HUDEP-2 (cell line): ENCODE data around the gene EXOSC5.

Experiments used
- DNase-seq, 76 experiments: peaks; one replicate each; lab custom pipeline; 2025; ENCODE audit not compliant: unreplicated experiment in 76 of 76; lab: John Stamatoyannopoulos, UW

The EXOSC5 gene

DNA sequence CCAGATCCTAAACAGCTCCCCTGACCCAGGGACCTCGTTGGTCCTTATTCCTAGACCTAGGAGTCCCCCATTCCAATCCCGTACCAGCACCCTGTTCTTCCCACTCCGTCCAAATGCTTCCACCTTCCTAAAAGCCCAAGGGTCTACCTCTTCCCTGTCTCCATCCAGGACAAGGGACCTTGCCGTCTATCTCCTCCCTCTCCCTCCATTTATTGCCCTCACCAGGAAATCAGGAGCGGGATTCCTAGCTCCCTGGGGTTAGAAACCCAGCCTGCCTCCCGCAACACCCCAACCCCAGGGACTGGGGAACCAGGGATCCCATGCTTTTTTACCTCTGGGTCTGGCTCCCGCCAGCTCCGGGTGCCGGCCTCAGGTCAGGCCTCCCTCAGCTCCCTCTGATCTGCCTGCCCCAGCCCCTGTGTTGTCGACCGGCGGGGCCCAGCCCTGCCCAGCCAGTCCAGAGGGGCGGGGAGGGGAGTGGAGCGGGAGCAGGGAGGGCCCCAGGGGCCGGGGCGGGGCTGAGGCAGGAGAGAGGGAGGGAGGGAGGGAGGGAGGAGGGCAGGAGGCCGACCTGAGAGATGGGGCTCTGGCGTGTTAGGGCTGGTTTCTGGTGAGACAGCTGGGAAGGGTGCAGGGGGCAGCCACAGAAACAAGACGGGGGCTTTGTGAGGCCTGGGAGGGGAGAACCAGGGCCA is 29.9 kb upstream of the EXOSC5 start, which contains the start of gene B3GNT8:
Gene B3GNT8, minus strand, starts transcription at position 423 of the 695 bp plus-strand sequence. CDS start 596 bp downstream, outside the sequence.
- peak in 70 of 76 experiments; percentile 8 to 93 (median 76) for DNase-seq

DNA sequence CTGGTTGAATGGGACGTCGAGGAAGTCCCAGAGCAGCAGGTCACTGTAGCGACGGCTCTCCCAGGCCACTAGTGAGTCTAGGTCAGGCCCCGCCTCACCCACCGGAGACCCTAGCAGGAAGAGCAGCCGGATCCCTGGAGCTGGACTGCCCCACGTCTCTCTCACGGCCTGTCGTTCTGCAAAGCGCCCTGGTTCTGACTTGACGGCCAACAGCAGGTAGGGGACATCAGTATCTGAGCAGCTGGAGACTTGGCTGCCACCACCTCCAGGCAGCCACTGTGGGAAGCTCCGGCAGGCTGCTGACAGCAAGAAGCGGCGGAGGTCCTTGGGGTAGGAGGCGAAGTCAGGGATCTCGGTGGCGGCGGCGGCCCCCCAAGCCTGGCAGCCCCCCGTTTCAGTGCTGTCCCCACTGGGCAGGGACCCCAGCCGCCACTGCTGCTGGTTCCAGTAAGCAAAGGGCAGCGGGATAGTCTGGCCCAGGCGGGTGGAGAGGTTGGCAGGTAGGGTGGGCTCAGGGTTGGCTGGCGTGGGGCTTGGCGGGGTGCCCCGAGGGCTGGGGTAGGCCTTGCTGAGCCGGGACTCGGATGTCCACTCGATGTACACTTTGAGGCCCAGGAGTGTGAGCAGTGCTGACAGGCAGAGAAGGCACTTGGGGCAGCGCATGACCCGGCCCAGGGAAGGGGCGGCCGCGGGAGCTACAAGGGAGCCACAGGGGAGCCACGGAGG is 29.1 kb upstream of the EXOSC5 start:
- DNase-seq, result no peak

DNA sequence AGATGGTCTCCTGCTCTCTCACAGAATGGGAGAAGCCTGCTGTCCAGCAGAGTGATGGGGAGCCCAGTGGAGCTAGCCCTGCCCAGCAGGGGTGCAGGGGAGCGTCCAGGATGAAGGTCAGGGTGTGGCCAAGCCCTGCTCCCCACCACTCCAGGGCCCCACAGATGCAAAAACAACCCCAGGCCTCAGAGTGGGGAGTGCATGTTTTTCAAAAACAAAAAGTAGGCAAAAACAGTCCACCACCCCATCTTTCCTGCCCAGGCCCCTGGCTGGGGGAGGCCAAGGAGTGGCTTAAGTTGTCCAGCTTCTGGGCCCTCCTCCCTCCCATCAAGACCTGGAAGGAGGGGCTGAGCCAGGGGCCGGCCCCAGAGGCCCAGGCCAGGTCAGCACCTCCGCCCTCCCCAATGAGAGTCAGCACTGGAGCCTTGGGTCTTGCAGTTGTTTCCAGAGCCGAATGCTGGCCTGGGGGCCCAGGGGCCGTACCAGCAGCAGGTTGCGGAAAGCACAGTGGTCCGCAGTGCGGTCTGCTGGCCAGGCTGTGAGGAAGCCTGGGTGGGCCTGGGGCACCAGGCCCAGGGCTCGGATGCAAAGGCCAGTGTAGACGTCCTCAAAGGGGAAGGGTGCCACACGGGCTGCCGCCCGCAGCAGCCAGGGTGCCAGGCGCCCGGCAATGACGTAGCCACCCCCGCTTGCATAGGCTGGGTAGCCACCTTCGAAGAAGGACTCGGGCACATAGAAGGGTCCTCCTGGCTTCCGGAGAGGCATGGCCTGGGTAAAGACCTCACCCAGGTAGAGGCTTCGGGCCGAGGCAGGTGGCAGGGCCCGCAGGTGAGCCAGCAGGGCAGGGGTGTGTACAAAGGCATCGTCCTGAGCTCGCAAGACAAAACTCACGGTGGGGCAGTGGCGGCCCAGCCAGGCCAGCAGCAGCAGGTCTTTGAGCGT is 28.3 kb upstream of the EXOSC5 start:
- DNase-seq, result no peak

DNA sequence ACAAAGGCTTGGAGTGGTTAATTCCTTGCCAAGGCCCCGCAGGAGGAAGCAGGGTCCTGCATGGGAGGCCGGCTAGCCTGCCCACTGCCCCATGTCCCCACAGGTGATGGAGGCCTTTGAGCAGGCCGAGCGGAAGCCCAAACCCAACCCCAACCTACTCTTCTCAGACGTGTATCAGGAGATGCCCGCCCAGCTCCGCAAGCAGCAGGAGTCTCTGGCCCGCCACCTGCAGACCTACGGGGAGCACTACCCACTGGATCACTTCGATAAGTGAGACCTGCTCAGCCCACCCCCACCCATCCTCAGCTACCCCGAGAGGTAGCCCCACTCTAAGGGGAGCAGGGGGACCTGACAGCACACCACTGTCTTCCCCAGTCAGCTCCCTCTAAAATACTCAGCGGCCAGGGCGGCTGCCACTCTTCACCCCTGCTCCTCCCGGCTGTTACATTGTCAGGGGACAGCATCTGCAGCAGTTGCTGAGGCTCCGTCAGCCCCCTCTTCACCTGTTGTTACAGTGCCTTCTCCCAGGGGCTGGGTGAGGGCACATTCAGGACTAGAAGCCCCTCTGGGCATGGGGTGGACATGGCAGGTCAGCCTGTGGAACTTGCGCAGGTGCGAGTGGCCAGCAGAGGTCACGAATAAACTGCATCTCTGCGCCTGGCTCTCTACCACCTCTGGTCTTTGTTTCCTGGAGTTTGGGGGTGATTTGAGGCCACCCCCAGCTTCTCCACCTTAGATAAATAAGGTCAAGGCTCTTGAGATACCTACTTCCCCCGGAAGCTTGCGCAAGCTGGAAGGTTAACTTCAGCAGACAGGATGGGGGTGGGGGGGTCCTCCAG is 27.4 kb upstream of the EXOSC5 start:
- DNase-seq, result no peak

DNA sequence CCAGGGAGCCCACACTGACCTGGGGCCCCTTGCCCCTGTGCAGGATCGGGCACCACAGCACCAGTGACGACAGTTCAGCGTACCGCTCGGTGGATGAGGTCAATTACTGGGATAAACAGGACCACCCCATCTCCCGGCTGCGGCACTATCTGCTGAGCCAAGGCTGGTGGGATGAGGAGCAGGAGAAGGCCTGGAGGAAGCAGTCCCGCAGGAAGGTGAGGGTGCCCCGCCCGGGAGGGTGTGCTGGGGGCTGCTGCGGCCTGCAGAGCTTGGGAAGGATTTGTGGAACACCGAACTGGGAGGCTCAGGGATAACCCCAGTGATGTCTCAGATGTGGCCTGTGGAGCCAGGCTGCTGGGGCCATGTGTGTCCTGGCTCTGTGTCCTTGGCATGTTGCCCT is 25.8 kb upstream of the EXOSC5 start:
- no peak for DNase-seq

DNA sequence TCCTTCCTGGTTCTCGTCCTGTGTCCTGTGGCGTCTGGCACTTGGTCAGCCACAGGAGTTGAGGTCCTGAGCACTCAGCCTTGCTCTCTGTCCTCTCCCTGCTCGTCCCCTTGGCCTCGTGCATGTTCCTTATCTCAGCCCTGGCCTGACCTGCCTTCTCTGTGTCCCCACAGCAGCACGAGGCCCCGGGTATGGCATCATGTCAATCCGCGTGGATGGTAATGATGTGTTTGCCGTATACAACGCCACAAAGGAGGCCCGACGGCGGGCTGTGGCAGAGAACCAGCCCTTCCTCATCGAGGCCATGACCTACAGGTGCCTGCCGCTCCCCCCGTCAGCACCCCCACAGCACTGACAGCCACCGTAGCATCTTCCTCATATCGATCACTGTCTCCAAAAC is 25.3 kb upstream of the EXOSC5 start:
- no peak for DNase-seq

DNA sequence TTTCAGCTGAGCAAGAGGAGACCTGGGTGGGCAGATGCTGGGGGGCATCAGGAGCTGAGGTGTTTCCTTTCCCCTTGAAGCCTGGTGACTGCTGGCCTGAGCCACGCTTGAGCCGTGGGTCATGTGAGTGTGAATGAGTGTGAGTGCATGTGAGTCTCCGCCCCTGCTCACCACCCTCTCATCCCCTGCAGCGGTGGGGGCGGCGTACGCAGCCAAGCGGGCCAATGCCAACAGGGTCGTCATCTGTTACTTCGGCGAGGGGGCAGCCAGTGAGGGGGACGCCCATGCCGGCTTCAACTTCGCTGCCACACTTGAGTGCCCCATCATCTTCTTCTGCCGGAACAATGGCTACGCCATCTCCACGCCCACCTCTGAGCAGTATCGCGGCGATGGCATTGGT is 24.8 kb upstream of the EXOSC5 start:
- DNase-seq, result no peak

DNA sequence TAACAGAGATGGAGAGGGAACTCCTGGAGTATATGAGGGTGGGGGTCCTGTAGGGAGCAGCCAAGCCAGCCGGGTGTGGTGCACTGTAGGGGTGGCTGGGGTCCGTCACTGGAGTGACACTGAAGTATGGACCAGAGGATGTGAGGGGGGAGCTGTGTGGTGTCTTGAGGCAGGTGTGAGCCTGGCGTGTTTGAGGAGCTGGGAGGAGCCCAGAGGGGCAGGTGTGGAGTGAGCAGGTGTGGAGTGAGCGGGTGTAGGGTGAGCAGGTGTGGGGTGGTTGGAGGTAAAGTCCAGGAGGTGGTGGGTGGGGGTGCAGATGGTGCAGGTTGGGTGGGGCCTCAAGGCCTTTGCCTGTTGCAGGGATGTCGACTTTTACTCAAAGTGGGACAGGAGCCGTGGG is 24.2 kb upstream of the EXOSC5 start:
- DNase-seq, result no peak

DNA sequence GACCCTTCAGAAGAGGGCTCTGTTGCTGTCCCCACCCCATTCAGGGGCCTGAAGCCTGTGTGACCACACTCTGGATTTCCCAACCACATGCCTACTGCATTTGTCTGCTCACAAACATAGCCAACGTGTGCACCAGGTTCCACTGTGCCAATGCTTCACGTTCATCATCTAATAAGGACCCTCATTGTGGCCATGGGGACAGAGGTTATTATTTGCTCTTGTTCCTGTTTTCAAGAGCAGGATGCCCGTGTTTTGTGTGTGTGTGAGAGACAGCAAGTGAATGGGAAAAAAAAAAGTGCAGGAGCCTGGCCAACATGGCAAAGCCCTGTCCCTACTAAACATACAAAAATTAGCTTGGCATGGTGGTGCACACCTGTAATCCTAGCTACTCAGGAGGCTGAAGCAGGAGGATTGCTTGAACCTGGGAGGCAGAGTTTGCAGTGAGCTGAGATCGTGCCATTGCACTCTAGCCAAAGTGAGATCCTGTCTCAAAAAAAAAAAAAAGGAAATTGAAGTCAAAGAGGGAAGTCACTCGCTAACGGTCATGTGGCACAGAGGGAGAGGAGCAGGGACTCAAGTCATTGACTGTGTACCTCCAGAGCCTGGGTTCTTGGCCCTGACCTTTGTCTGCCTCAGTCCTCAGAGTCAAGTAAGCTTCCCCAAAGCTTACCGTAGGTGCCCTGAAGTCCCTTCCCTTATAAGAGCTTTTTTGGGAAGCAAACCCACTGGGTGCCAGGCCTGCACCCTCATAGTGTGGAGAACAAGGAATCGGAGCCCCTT is 23.1 kb upstream of the EXOSC5 start:
- DNase-seq, result no peak

DNA sequence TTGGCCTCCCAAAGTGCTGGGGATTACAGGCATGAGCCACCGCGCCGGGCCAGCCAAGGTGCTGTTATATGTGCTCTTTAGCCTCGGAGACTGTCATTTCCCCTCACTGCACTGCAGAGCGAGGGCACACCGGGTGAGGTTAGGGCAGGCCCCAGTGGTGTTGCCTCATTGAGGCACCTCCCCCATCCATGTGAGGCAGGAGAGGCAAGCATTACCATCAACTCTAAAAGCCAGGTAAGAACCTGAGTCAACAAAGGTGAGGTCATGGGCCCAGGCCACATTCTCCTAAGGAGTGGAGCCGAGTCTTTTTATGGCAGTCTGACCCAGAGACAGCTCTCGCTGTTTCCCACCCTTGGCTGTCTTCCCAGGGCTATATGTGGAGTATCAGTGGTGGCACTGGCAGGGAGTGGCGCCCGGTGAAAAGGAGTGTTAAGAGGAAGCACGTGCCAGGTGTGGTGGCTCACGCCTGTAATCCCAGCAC is 19.1 kb upstream of the EXOSC5 start:
- DNase-seq, result no peak

DNA sequence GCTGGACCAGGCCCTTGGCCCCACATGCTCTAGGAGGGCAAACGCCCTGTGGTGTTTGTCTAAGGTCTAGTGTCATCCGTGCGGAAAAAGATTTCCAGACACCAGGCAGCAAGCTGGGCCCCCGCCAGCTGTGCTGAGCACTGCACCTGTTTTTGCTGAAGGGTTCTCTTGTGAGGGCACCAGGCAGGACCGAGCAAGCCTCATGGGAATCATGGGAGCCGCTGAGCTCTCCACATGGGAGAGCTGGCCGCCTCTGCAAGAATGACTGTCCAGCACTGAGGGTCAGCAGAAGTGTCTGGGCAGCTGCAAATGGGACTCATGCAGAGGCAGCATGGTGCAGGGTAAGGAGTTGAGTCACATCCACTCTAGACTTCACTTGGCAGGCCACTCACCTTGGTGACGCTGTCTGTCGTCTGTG is 18.0 kb upstream of the EXOSC5 start:
- DNase-seq, result no peak

DNA sequence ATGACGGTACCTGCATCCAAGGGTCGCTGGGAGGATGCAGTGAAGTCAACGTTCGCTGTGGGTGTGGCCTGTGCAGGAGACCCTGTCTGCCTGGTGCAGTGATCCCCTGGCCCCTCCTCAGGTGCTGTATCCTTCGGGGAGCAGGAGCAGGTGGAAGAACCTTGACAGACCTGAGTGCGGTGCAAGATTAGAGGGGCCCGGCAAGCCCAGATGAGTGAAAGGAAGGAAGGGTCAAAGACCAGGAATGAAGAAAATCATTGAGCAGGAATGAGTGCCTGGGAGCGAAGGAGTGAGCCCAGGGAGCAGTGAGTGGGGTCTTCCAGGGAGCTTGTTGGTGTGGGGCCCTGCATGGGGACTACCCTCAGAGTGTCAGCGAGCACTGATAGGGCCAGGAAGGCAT is 17.3 kb upstream of the EXOSC5 start:
- DNase-seq, result no peak

DNA sequence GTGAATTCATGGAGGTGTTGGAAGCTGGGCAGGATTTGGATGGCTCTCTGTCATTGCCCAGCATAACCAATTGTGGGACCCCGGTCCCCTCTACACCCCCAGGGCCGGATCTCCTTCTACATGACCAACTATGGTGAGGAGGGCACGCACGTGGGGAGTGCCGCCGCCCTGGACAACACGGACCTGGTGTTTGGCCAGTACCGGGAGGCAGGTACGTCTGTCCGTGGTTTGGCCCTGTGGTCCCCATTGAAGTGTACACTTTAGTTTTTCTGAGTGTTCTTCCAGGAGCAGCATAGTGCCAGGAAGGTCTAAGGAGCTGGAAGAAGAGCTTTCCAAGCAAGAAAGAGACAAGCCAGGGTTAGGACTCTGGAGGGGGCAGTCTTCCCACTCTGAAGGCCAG is 16.8 kb upstream of the EXOSC5 start:
- DNase-seq, result no peak

DNA sequence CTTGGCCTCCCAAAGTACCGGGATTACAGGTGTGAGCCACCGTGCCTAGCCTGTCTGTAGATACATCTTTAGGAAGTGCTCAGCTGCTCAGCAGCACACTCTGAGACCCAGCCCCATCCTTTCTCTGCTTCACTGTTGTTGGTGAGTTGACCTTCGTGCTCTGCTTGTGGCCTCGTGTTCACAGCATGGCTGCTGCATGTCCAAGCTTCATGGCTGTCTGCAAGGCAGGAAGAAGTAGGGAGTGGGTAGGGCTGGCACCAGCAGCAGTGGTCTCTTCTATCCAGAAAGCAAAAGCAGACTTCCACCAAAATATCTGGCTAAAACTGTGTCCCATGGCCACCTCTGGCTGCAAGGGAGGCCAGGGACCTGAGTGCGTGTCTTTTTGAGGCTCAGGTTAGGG is 15.8 kb upstream of the EXOSC5 start:
- DNase-seq, result no peak

DNA sequence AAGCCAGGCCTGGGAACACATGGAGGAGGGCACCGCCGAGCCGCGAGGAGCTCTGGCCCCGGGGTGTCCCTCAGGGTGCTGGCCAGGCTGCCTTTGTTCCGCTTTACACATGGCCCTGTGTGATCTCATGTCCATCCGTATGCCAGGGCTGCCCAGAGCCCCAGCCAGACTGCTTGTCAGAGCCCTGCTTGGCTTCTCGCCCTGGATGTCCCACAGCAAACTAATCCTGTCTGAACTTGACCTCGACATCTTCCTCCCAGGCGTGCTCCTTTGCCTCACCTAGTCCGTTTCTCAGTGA is 14.8 kb upstream of the EXOSC5 start:
- no peak for DNase-seq

DNA sequence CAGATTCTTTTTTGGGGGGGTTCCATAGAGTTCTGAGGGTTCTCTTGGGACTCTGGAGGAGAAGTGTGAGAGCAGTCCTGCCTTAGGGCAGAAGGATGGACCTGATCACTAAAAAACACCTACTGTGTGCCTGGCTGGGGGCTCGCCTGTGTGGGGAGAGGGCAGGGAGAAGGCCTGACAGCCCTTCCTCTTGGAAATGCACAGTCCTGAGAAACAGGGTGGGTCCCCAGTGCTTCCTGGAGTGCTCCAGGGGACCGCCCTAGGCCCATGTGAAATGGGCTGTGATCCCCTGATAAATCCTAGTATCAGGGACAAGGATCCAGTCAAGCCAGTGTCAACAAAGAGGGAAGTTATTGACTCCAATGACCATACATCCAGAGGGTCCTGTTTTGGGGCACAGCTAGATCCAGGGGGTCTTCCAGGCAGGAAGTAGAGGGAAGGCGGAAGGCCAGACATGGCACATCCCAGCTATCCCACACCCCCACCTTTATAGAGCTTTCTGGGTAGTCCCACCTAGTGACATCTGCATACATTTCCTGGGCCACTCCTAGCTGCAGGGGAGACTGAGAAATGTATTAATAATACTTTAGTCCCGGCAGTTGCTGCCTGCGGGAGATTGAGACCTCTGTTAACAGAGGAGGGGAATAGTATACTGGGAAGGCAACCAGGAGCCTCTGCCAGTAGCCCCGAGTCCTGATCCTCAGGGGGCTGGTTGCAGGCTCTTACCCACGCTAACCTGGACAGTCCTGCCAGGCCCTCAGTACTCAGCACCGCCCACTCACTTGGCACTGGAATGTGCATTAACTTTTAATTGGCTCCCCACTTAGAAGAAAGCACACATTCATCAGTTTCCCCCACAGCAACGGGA is 14.2 kb upstream of the EXOSC5 start:
- DNase-seq, result no peak

DNA sequence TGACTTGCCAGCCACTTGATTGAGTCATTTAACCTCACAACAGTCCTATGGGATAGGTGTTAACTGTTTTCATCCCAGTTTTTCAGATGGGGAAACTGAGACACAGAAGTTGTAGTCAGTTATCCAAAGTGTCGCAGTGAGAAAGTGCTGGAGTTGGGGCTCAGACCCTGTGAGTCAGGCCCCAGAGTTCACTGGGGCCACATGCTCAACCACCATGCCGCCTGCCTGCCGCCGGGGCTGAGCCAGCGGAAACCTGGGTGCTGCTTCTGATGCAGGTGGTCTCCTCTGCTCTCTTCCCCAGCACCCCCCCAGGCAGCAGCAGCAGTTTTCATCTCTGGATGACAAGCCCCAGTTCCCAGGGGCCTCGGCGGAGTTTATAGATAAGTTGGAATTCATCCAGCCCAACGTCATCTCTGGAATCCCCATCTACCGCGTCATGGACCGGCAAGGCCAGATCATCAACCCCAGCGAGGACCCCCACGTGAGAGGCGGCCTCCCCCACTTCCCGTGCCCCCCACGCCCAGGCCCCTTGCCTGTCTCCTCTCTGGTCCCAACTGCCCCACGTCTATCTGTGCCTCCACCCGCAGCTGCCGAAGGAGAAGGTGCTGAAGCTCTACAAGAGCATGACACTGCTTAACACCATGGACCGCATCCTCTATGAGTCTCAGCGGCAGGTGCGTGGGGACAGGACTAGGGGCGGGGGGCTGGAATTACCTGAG is 13.3 kb upstream of the EXOSC5 start:
- no peak for DNase-seq

DNA sequence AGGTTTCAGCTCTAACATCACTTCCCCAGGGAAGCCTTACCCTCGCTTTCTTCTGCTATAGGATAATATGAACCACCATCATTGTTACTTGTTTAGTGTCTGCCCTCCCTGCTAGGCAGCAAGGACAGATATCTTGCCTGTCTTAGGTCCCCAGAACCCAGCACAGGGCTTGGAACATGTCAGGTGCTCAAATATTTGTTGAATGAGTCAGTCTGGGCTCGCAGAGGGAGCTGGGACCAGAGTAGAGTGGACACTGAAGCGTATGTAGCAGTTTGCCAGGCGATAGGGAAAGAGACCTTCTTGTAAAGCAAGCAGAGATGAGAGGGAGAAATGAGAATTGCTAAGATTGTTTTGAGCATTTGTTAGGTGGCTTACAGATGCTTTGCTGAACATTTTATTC is 12.1 kb upstream of the EXOSC5 start:
- DNase-seq, result no peak
